ENCODE results near the gene SP5.

SP5 gene

GRCh38 chr2:170685591-170685990 is 29.5 kb upstream of the SP5 start:
- Histone ChIP-seq H3K9me3 (replicated peaks; ENCODE audit: insufficient read depth, low read length) (no peaks in the 10 kb centered on the region), H3K4me3 (ENCODE audit: low read length) (no peak overlapping the region), H3K79me2 (ENCODE audit: low read length) (no peaks in the 10 kb centered on the region), H3K27me3 (replicated peaks; ENCODE audit: insufficient read depth, low read length) (no peaks in the 10 kb centered on the region), H3K27ac (ENCODE audit: low read length) (no peak overlapping the region), H3K4me1 (ENCODE audit: low read length) (no peaks in the 10 kb centered on the region), H3F3A (ENCODE audit: insufficient read depth, low read length) (no peaks in the 10 kb centered on the region), H3K4me2 (ENCODE audit: low read depth, low read length) (no peak overlapping the region), H3K9me2 (replicated peaks; ENCODE audit: insufficient read depth, low read length) (no peaks in the 10 kb centered on the region), H3K36me3 (replicated peaks; ENCODE audit: insufficient read depth, low read length) (no peaks in the 10 kb centered on the region), H4K20me1 (ENCODE audit: insufficient read depth, low read length) (no peaks in the 10 kb centered on the region), H2AFZ (ENCODE audit: low read length) (no peak overlapping the region), H3K9ac (ENCODE audit: low read length) (no peak overlapping the region)
- no peak for DNase-seq
- no peak for TF ChIP-seq EZH2phosphoT487 (IDR thresholded peaks at IDR 0.05; ENCODE audit: low read length)
- TF ChIP-seq EZH2 (optimal IDR thresholded peaks at IDR 0.05; ENCODE audit: low read depth, low read length): no peak
- TF ChIP-seq, protein P1, sequence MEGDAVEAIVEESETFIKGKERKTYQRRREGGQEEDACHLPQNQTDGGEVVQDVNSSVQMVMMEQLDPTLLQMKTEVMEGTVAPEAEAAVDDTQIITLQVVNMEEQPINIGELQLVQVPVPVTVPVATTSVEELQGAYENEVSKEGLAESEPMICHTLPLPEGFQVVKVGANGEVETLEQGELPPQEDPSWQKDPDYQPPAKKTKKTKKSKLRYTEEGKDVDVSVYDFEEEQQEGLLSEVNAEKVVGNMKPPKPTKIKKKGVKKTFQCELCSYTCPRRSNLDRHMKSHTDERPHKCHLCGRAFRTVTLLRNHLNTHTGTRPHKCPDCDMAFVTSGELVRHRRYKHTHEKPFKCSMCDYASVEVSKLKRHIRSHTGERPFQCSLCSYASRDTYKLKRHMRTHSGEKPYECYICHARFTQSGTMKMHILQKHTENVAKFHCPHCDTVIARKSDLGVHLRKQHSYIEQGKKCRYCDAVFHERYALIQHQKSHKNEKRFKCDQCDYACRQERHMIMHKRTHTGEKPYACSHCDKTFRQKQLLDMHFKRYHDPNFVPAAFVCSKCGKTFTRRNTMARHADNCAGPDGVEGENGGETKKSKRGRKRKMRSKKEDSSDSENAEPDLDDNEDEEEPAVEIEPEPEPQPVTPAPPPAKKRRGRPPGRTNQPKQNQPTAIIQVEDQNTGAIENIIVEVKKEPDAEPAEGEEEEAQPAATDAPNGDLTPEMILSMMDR (IDR thresholded peaks at IDR 0.05; ENCODE audit: low read length): no peak

- Histone ChIP-seq H3K27me3 (replicated peaks; ENCODE audit: insufficient read depth, low read length) (no peaks in the 10 kb centered on the region), H4K20me1 (ENCODE audit: insufficient read depth, low read length) (no peaks in the 10 kb centered on the region), H3K36me3 (replicated peaks; ENCODE audit: insufficient read depth, low read length) (no peaks in the 10 kb centered on the region), H3F3A (ENCODE audit: insufficient read depth, low read length) (no peaks in the 10 kb centered on the region), H3K9me3 (replicated peaks; ENCODE audit: insufficient read depth, low read length) (no peaks in the 10 kb centered on the region), H3K27ac (ENCODE audit: low read length) (no peak overlapping the region), H2AFZ (ENCODE audit: low read length) (no peak overlapping the region), H3K4me2 (ENCODE audit: low read depth, low read length) (no peak overlapping the region), H3K79me2 (ENCODE audit: low read length) (no peaks in the 10 kb centered on the region), H3K9me2 (replicated peaks; ENCODE audit: insufficient read depth, low read length) (no peaks in the 10 kb centered on the region), H3K4me3 (ENCODE audit: low read length) (no peak overlapping the region), H3K9ac (ENCODE audit: low read length) (no peak overlapping the region), H3K4me1 (ENCODE audit: low read length) (no peaks in the 10 kb centered on the region)
- TF ChIP-seq EZH2phosphoT487 (IDR thresholded peaks at IDR 0.05; ENCODE audit: low read length): no peak
- no peak for TF ChIP-seq EZH2 (optimal IDR thresholded peaks at IDR 0.05; ENCODE audit: low read depth, low read length)
- DNase-seq: no peak
Measured at GRCh38 chr2:170689481-170689880, 25.7 kb upstream of the SP5 start.

DNA sequence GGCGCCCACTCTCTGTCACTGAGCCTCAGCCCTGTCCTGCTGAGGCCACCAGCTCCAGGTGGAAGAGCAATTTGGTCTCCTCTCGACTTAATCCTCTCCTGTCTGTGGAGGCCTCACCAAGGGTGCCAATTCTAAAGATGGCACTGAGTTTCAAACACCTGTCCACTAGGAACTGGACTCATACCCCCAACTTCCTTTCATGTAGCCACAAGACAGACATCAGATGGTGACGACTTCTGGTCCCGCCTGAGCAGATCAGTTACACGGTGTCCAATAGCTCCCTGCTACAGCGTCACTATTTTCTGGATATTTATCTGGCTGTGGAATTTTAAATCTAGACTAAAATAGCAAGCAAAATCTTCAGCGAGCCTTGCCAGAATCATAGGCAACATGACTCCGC is 24.5 kb upstream of the SP5 start:
- no peak overlapping the region for H2AFZ ChIP-seq (ENCODE audit: low read length)
- no peaks in the 10 kb centered on the region for H3K4me1 ChIP-seq (ENCODE audit: low read length)
- no peak overlapping the region for H3K4me2 ChIP-seq (ENCODE audit: low read depth, low read length)
- no peaks in the 10 kb centered on the region for H3K9me3 ChIP-seq (replicated peaks; ENCODE audit: insufficient read depth, low read length)
- no peaks in the 10 kb centered on the region for H3K9me2 ChIP-seq (replicated peaks; ENCODE audit: insufficient read depth, low read length)
- no peaks in the 10 kb centered on the region for H4K20me1 ChIP-seq (ENCODE audit: insufficient read depth, low read length)
- H3F3A ChIP-seq (ENCODE audit: insufficient read depth, low read length): no peaks in the 10 kb centered on the region
- no peak overlapping the region for H3K4me3 ChIP-seq (ENCODE audit: low read length)
- no peaks in the 10 kb centered on the region for H3K36me3 ChIP-seq (replicated peaks; ENCODE audit: insufficient read depth, low read length)
- H3K27ac ChIP-seq (ENCODE audit: low read length): no peak overlapping the region
- DNase-seq: no peak
- no peaks in the 10 kb centered on the region for H3K79me2 ChIP-seq (ENCODE audit: low read length)
- H3K27me3 ChIP-seq (replicated peaks; ENCODE audit: insufficient read depth, low read length): no peaks in the 10 kb centered on the region
- no peak overlapping the region for H3K9ac ChIP-seq (ENCODE audit: low read length)
- no peak for TF ChIP-seq EZH2phosphoT487 (IDR thresholded peaks at IDR 0.05; ENCODE audit: low read length)
- no peak for TF ChIP-seq EZH2 (optimal IDR thresholded peaks at IDR 0.05; ENCODE audit: low read depth, low read length)
- TF ChIP-seq, protein P1 (IDR thresholded peaks at IDR 0.05; ENCODE audit: low read length): no peak

GRCh38 chr2:170694316-170694715 is 20.8 kb upstream of the SP5 start:
- H3K27me3 ChIP-seq (replicated peaks; ENCODE audit: insufficient read depth, low read length): no peaks in the 10 kb centered on the region
- no peak for DNase-seq
- no peak overlapping the region for H2AFZ ChIP-seq (ENCODE audit: low read length)
- no peaks in the 10 kb centered on the region for H3K4me1 ChIP-seq (ENCODE audit: low read length)
- no peaks in the 10 kb centered on the region for H3K9me3 ChIP-seq (replicated peaks; ENCODE audit: insufficient read depth, low read length)
- H3K36me3 ChIP-seq (replicated peaks; ENCODE audit: insufficient read depth, low read length): no peaks in the 10 kb centered on the region
- no peak overlapping the region for H3K27ac ChIP-seq (ENCODE audit: low read length)
- no peak overlapping the region for H3K9ac ChIP-seq (ENCODE audit: low read length)
- no peaks in the 10 kb centered on the region for H4K20me1 ChIP-seq (ENCODE audit: insufficient read depth, low read length)
- no peaks in the 10 kb centered on the region for H3F3A ChIP-seq (ENCODE audit: insufficient read depth, low read length)
- no peaks in the 10 kb centered on the region for H3K9me2 ChIP-seq (replicated peaks; ENCODE audit: insufficient read depth, low read length)
- TF ChIP-seq, protein P1 (IDR thresholded peaks at IDR 0.05; ENCODE audit: low read length): no peak
- TF ChIP-seq EZH2 (optimal IDR thresholded peaks at IDR 0.05; ENCODE audit: low read depth, low read length) (no peak), EZH2phosphoT487 (IDR thresholded peaks at IDR 0.05; ENCODE audit: low read length) (no peak)
- H3K79me2 ChIP-seq (ENCODE audit: low read length): no peaks in the 10 kb centered on the region
- H3K4me2 ChIP-seq (ENCODE audit: low read depth, low read length): no peak overlapping the region
- H3K4me3 ChIP-seq (ENCODE audit: low read length): no peak overlapping the region
